Thoracic aorta (tissue), 2 donors: Measurements from ENCODE around the gene RRH. TPM values are rescaled to one million over a fixed set of nuclear protein-coding genes. Genes with fewer than 3 reads are reported as not detected.

Source experiments
- ATAC-seq: fragments of 150-250 bp; one replicate; pipeline ENCODE4 v1.8.0; 2017; ENCODE audit warnings: low read depth; ENCODE audit not compliant: insufficient number of reproducible peaks, low FRiP score
- DNase-seq: peaks from one replicate; pipeline ENCODE4 v3.0.0-alpha.2; 2020; ENCODE audit warnings: low spot score
- H3K27ac ChIP-seq, 2 donors: fragments of 200-600 bp; sonication (generic); 1 replicate in 1 of 2; 2 replicates in 1 of 2; pipeline ENCODE4 v1.5.1; 2016; ENCODE audit warnings: mild to moderate bottlenecking in 2 of 2, moderate library complexity in 2 of 2
- H3K27me3 ChIP-seq: fragments of 200-600 bp; sonication (generic); replicated peaks from 2 replicates; pipeline ENCODE4 v1.6.0; 2016; ENCODE audit warnings: mild to moderate bottlenecking; ENCODE audit not compliant: insufficient read depth
- H3K36me3 ChIP-seq: fragments of 200-600 bp; sonication (generic); one replicate; pipeline ENCODE4 v1.5.1; 2016
- H3K4me1 ChIP-seq, 2 donors: fragments of 200-600 bp; sonication (generic); 1 replicate in 1 of 2; 2 replicates in 1 of 2; pipeline versions ENCODE4 v1.5.1 to v1.6.0; 2016; ENCODE audit warnings: low read depth in 2 of 2, mild to moderate bottlenecking in 1 of 2; ENCODE audit not compliant: control insufficient read depth in 1 of 2
- H3K4me3 ChIP-seq: fragments of 200-600 bp; sonication (generic); 2 replicates; pipeline ENCODE4 v1.5.1; 2016; ENCODE audit warnings: mild to moderate bottlenecking
- H3K9me3 ChIP-seq: fragments of 200-600 bp; sonication (generic); 2 replicates; pipeline ENCODE4 v1.5.1; 2016
- total RNA-seq, 2 donors: library from RNA; depleted of rRNA; stranded (reverse); fragments of >200 nt; gene quantifications; one replicate each; pipeline versions ENCODE4 v1.1.0 to v1.2.3, GENCODE V29; 2016
- TF ChIP-seq, protein P1 (sequence below): fragments of 200-600 bp; sonication (generic); IDR thresholded peaks from one replicate; pipeline ENCODE4 v1.5.1; 2019; ENCODE audit warnings: antibody characterized with exemption

Gene RRH
- total RNA-seq, 2 donors from 2014 or later, result 1.2 TPM; not detected in 1

DNA sequence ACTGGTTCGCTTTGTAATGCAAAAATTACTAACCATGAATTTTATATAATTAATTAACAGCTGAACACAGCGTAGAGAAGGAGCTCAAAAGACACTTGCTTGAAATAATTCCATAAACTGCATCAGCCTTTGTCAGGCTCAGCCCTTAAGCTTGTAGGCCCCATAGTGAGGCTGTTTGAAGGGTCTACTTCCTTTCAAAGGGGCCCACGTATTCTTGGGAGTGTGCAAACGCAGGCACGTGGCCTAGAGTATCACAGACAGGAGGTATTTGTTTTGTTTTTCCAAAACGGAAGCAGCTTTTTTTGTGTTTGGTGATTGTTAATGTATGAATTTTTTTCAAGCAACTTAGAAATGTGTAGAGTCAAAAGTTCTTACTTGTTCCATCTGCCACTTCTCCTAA is 59.3 kb downstream of the RRH start:
- Histone ChIP-seq H3K27me3 (no peaks in the 10 kb centered on the region), H3K4me3 (no peak overlapping the region), H3K27ac (no peak overlapping the region), H3K9me3 (no peaks in the 10 kb centered on the region), H3K36me3 (no peaks in the 10 kb centered on the region), H3K4me1 (no peaks in the 10 kb centered on the region)
- TF ChIP-seq, protein P1, sequence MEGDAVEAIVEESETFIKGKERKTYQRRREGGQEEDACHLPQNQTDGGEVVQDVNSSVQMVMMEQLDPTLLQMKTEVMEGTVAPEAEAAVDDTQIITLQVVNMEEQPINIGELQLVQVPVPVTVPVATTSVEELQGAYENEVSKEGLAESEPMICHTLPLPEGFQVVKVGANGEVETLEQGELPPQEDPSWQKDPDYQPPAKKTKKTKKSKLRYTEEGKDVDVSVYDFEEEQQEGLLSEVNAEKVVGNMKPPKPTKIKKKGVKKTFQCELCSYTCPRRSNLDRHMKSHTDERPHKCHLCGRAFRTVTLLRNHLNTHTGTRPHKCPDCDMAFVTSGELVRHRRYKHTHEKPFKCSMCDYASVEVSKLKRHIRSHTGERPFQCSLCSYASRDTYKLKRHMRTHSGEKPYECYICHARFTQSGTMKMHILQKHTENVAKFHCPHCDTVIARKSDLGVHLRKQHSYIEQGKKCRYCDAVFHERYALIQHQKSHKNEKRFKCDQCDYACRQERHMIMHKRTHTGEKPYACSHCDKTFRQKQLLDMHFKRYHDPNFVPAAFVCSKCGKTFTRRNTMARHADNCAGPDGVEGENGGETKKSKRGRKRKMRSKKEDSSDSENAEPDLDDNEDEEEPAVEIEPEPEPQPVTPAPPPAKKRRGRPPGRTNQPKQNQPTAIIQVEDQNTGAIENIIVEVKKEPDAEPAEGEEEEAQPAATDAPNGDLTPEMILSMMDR, result no peak
- no peak for ATAC-seq
- DNase-seq, result no peak

DNA sequence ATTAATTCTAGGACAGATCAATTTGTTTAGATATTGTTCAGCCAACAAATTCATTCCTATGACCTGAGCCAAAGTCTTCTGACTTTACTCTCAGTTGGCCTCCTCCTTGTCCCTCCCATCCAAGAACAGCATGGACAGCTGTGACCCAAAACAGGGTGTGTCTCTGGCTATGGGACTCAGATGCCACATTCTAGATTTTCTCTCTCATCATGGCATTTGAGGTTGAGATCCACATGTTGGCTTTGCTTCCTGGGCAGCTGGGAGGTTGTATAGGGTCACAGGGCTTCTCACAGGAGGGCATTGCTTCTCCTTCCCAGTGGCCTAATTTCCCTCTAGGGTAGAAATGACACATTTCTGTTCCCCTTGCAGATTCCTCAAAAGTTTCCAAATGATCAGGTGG is 62.3 kb downstream of the RRH start:
- TF ChIP-seq, protein P1, result no peak
- no peaks in the 10 kb centered on the region for H3K9me3 ChIP-seq
- ATAC-seq, result no peak

More for the DNA sequence above, 62.3 kb downstream of the RRH start:
- no peak overlapping the region for H3K4me3 ChIP-seq
- H3K27me3 ChIP-seq, result no peaks in the 10 kb centered on the region
- no peaks in the 10 kb centered on the region for H3K4me1 ChIP-seq
- no peaks in the 10 kb centered on the region for H3K36me3 ChIP-seq
- no peak overlapping the region for H3K27ac ChIP-seq
- no peak for DNase-seq

Other genes starting within 250 kb of the RRH start
- gene CASP6, start 124.5 kb upstream of the RRH start, total RNA-seq, result 10 to 100 TPM in 1 of 2 donors, 1 to 10 TPM in 1; 9.0 to 17.3 TPM
- gene PLA2G12A, start 97.9 kb upstream of the RRH start, total RNA-seq, result 100 to 1,000 TPM in 1 of 2 donors, 10 to 100 TPM in 1; 20.3 to 635 TPM
- 10 to 100 TPM in 1 of 2 donors, 1 to 10 TPM in 1; 2.2 to 20.5 TPM for gene CFI, start 26.0 kb upstream of the RRH start, total RNA-seq
- 1 to 10 TPM; 4.9 to 8.7 TPM for gene GAR1, start 12.2 kb upstream of the RRH start, total RNA-seq
- 1 to 10 TPM in 1 of 2 donors, under 1 TPM in 1; 0.85 to 1.4 TPM for gene LRIT3, start 20.1 kb downstream of the RRH start, total RNA-seq
- not detected for gene EGF, start 84.9 kb downstream of the RRH start, total RNA-seq